ENCODE data around the gene TMEM147.

Gene TMEM147

GRCh38 chr19:35521124-35521743 is 24.2 kb upstream of the TMEM147 start:
- FAIRE-seq, result no peak

GRCh38 chr19:35522745-35523327 is 22.6 kb upstream of the TMEM147 start:
- FAIRE-seq, result no peak

GRCh38 chr19:35524181-35524837 is 21.1 kb upstream of the TMEM147 start:
- FAIRE-seq, result no peak

GRCh38 chr19:35525873-35526272 is 19.6 kb upstream of the TMEM147 start:
- FAIRE-seq, result no peak

GRCh38 chr19:35528218-35529038 is 17.0 kb upstream of the TMEM147 start, which contains the start of gene SBSN:
Gene SBSN, minus strand, starts transcription at chr19:35528311. Its CDS starts 30 bp downstream, at chr19:35528281.
- FAIRE-seq, result no peak

GRCh38 chr19:35529241-35530218 is 15.9 kb upstream of the TMEM147 start:
- FAIRE-seq, result no peak

GRCh38 chr19:35531291-35531690 is 14.1 kb upstream of the TMEM147 start:
- no peak for FAIRE-seq

- no peak for FAIRE-seq
These were observed 12.1 kb upstream of the TMEM147 start, which contains the start of gene GAPDHS for GRCh38 chr19:35533201-35533821. Gene GAPDHS, plus strand, starts transcription at chr19:35533456. Its CDS starts 72 bp downstream, at chr19:35533528.

- FAIRE-seq, result no peak
These were observed 11.5 kb upstream of the TMEM147 start for GRCh38 chr19:35533822-35534392.

- no peak for FAIRE-seq
These were observed 10.5 kb upstream of the TMEM147 start for GRCh38 chr19:35534803-35535480.

- FAIRE-seq, result no peak
These were observed 6.1 kb upstream of the TMEM147 start for GRCh38 chr19:35539314-35539713.

- no peak for FAIRE-seq
These were observed 5.6 kb upstream of the TMEM147 start for GRCh38 chr19:35539850-35540249.

GRCh38 chr19:35540356-35540927 is 5.0 kb upstream of the TMEM147 start:
- FAIRE-seq, result no peak

GRCh38 chr19:35542209-35542608 is 3.2 kb upstream of the TMEM147 start:
- FAIRE-seq, result no peak

GRCh38 chr19:35543280-35544109 is 1.9 kb upstream of the TMEM147 start:
- FAIRE-seq, result no peak

GRCh38 chr19:35544110-35544802 is 1.2 kb upstream of the TMEM147 start:
- FAIRE-seq, result no peak

GRCh38 chr19:35545855-35546381 is 492 bp downstream of the TMEM147 start:
- no peak for FAIRE-seq

- FAIRE-seq, result no peak
These were observed 1.1 kb downstream of the TMEM147 start for GRCh38 chr19:35546532-35546931.

Measured in islet of Langerhans (tissue), 1 donor.